ENCODE data around the gene DMXL1.
"Not testable (repeated sequence)": the region's sequence is repeated elsewhere in the genome, so short reads cannot be mapped to it uniquely, and the experiment has no call there.

DMXL1 gene

DNA sequence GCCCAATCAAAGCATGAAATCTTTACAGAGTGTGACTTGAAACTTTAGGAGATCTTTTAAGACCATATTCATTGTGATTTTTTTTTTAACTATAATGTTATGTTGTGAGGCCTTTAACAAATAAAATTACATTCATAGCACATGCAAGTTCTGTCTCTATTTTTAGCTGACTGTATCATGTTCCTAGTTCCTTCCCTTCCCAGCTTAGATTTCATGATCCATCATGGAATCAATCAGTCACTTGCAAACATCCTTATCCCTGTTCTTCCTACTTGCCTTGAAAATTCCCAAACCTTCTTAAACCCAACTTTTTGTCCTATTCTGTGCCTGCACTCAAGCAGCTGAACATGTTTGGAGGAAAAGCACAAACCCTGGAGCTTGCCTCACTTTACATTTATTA is 141.8 kb downstream of the DMXL1 start:
- DNase-seq = no peak

DNA sequence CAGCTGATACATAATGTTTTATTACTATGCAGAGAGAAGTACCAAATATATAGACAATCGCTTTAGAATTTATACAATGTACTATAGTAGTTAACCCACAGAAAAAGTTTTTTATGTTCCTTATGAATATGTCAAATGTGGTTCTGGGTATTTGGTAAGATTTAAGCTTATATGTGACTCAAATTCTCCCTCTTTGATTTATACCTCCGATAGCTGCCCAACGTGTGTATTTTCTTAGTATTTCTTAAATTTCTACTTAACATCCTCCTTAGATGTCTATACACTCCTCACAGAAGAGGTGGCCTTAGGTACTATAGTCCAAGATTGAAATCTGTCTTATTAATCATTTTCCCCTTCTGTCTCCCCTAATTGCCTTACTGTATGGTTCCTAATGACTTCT is 146.3 kb downstream of the DMXL1 start:
- no peak for DNase-seq

DNA sequence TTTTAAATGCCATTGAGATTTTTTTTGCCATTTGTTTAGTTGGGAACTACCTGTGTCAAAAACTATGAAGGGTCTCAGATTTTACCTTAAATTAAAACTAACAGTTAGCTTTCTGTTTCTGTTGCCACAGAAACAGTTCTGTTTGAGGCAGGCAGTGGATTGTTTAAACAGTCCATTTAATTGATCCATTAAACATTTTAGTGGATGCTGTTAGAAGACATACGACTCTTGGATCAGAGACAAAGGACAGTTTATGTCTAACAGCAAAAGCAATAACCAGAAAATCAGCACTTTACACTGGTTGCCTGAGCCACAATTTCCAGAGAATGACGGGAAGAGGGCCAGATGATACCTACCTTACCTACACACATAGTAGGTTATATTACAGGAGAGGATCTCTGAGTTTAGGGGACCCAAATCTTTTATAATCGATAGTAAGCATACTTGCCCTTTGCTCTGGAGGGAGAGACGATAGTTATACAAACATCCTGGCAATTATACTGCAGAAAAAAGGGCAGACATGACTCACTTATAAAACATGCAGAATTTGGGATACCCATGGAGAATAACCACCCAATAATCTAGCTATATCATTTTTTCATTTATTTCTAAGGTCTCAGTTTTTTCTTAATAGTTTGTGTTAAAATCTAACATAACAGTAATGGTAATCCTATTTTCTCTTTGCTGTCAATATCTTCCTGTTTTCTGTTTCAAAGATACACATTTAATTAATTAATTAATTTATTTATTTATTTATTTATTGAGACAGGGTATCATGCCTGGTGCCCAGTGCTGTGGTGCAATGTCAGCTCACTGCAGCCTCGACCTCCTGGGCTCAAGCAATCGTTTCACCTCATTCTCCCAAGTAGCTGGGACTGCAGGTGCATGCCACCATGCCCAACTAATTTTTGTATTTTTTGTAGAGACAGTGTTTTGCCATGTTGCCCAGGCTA is 148.2 kb downstream of the DMXL1 start:
- no peak for DNase-seq

DNA sequence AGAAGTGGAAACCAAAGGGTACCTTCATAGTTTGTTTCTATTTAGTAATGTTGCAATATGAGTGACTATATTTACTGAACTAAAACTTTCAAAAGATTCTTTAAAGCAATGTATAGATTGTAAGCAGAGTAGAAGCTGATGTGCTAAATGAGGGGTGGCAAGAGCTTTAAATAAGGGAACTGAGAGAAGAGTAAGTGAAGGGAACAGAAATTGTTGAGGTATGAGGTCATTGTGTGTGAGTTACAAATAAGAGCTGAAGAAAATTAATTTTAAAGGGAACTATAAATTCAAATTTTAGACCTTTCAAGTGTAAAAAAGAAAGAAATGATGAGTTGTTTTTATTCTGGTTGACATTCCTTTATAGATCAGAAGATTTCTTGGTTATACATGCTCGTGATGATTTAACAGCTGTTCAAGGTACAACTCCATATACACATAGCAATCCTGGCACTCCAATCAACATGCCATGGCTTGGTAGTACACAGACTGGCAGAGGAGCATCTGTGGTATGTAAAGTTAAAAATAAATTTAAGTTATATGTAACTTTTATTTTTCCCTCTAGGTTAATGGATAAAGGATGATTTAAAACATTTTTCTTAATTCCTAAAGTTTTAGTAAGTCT is 149.8 kb downstream of the DMXL1 start:
- DNase-seq = no peak

DNA sequence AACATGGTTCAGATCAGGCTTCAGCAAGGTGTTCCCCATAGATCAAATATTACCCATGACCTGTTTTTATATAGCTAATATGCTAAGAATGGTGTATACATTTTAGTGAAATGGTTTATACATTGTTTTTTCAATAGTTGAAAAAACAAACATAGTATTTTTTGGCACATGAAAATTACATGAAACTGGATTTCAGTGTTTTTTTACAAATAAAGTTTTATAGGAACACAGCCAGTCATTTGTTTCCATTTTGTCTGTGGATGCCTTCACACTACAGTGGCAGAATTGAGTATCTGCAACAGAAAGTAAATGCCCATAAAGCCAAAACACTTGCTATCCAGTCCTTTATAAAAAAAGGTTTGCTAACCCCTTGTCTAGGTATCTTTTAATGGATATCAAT is 150.4 kb downstream of the DMXL1 start:
- DNase-seq = no peak

DNA sequence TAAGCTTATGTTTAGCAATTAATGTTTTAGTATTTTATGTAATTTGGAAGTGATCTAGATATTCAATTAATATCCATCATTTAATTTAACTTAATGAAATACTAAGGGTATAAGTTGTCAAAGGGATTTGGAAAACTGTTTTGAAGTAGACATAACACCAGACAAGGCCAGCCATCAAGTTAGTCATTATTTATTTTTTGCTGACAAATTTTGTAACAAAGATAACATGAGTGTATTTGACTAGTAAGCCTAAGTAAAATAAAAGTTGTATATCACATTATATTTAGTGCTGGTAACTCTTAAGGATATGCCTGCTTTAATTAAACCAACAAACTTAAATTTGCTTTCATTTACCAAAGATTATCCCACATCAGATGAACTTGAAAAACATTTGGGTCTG is 159.1 kb downstream of the DMXL1 start:
- no peak for DNase-seq

DNA sequence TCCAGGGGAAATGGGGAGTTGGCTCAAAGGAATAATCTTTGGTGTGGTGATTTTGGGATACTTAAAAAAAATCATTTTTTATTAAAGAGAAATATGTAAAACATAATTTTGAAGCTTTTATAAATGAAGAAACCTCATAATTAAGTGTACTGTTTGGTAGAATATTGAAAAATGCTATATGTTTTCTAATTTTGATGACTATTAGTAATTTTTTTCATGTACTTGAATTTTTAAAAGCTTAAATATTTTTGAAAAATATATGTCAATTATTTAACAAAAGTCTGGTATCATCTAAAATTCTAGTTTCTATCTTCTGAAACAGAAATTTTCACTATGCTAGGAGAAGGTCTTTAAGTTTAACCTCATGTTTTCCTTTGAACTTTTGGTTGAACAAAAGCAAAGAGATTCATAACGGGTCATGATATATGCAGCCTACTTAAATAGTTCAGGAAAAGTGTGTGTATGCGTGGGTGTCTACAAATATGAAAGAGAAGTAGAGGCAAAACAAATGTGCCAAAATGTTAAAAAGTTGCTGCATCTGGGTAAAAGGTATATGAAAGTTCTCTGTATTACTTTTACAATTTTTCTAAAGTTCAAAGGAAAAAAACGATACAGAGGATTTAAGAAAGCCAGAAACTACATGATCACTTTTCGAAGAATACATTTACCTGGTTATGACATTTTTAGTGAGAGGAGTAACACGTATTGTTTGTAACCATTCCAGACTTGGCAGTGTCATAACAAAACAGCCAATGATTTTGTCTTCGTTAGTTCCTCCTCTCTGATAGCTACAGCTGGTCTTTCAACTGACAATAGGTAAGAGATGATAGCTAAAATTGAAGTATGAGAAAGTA is 167.6 kb downstream of the DMXL1 start:
- no peak for DNase-seq

DNA sequence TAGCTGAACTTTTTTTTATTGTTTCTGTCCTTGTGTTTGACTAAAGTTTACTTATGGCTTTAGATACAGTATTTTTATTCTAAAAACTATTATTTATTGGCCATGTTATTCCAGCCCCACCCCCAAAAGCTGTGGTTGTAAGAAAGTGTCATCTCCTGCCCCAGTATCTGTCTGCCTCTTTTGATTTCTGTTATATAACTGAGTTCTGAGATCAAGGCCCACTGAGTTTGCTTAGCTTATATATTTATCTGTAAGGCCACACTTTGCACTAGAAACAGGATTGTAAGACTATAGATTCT is 168.2 kb downstream of the DMXL1 start:
- DNase-seq = no peak

DNA sequence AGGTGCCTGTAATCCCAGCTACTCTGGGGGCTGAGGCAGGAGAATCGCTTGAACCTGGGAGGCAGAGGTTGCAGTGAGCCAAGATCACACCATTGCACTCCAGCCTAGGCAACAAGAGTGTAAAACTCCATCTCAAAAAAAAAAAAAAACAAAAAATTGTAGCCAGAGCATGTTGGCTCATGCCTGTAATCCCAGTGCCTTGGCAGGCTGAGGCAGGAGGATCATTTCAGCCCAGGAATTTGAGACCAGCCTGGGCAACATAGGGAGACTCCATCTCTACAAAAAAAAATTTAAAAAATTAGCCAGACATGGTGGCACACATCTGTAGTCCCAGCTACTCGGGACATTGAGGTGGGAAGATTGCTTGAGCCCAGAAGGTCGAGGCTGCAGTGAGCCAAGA is 168.9 kb downstream of the DMXL1 start:
- not testable (repeated sequence) for DNase-seq

DNA sequence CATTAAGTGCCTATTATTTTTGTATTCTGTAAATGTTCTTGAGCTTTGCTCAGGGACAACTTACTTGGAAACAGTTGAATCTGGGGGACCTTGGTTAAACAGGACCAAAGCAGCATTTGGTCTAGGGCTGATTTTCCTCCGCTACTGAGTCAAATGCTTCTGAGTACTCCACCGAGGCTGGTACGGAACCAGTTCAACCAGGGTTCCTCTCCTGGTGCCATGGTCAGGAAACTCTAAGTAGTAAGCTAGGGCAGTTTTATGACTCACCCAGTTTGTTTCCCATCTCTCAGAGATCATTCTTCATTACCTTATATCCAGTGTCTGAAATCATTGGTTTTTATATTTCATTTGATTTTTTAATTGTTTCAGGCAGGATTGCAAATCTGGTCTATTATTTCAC is 173.0 kb downstream of the DMXL1 start:
- DNase-seq = no peak

DNA sequence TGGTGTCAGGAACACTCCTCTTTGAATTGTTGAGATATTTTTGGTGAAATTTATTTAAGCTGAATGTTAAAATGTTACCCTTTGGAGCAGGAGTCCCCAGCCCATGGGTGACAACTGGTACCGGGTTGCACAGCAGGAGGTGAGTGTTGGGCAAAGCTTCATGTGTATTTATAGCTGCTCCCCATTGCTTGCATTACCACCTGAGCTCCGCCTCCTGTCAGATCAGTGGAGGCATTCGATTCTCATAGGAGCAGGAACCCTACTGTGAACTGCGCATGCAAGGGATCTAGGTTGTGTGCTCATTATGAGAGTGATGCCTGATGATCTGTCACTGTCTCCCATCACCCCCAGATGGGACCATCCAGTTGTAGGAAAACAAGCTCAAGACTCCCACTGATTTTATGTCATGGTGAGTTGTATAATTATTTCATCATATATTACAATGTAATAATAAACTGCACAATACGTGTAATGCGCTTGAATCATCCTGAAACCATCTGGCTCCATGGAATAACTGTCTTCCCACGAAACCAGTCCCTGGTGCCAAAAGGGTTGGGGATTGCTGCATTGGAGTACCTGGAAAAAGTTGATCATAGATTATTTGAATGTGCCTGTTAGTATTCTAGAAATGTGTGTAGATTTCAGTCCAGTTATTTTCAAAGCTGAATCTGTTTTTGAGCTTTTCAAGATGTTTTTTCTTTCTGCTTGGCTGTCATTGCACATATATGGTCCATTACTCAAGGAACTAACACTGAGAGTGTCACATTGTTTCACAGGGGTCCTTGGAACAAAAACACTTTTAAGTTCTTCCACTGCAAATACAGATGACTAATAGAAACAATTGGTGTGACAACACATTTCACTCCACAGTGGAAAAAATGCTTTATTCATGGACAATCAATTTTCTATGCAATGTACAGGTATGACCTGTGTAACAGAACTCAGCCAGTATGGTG is 180.3 kb downstream of the DMXL1 start:
- no peak for DNase-seq

DNA sequence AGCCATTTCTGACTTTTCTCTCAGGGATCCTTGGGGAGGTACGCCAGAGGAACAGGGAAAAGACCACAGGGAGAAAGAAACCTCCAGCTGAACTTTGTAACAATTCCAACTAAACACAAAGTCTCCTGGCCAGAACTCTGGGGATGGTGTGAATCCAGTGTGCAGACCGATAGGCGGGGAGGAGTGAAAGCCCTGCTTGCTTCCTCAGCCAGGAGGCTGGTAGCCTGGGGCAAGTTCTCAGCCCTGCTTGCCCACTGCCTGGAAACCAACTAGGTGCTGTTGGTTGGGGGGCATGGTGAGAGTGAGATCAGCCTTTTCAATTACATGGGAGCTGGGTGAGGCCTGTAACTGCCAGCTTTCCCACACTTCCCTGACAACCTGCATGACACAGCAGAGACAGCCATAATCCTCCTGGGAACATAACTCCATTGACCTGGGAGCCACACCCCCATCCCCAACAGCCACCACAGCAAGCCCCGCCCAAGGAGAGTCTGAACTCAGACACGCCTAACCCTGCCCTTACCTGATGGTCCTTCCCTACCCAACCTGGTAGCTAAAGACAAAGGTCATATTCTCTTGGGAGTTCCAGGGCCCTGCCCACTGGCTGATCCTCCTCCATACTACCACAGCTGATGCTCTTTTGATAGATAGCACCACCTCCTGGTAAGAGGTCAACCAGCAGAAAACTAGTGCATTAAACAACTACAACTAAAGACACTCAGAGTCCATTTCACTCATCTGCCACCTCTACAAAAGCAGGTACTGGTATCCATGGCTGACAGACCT is 184.9 kb downstream of the DMXL1 start:
- no peak for DNase-seq

DNA sequence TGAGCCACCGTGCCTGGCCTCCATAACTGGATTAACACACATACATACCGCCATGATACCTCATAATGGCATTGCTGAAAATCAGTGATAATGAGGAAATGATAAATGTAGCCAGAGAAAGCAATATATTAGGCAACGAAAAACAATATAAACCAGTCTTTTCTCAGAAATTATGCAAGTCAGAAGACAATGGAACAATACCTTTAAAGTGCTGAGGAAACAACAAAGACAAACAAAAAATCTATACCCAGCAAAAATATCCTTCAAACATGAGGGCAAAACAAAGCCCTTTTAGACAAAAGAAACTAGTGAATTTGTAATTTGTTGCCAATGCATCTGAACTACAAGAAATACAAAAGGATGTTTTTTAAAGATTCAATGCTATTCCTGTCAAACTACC is 186.7 kb downstream of the DMXL1 start:
- no peak for DNase-seq

DNA sequence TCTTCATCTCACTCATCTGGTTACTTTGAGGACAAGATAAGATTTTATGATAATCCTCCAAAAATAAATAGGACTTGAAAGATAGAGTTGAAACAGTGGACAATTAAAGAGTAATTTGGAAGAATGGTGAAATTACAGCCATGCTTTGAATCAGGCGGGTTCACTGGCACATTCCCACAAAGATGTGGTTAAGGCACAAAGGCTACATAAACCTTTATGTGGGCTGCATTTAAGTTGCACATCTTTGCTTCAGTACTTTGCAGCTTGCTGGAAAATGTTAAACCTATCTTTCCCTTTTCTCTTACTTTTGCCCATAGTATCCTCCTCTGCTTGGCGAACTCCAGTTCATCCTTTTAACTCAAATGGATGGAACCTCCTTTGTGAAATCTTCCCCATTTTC is 192.8 kb downstream of the DMXL1 start:
- DNase-seq = no peak

DNA sequence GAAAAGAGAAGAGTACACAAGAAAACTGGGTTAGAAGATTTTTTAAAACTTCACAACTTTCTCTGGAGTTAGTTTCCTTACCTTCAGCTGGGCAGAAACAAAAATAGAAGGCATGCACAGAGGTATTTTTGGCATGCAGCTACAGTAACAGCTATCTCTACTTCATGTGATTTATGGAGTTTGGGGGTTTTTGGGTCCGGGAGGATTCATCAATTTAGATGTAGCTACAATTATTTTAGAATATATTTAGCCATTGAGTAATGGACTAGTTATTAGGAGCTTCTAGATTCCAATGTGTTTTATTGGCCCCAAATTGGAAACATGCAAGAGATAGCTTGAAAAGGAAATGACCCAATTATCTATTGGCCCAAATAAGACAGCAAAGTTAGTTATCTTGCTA is 193.3 kb downstream of the DMXL1 start:
- DNase-seq = no peak

DNA sequence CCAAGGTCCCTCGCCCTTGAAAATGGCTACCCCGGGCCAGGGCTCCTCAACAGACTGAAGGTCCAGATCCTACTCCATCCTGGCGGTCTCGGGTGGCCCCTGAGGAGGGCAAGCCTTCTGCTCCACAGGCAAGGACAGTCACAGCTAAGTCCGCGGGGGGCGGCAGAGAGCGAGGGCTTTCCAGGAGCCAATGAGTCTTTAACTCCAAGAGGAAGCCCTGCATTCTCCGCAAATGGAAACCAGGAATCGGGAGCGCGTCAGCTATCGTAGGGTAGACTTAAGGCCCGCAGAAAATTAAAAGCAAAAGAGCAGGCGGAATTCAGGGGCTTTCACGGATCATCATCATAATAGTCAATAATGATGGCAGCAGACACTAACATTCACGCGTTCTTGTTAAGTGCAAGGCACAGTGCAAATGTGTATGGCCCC is 197.1 kb downstream of the DMXL1 start:
- DNase-seq = no peak

DNA sequence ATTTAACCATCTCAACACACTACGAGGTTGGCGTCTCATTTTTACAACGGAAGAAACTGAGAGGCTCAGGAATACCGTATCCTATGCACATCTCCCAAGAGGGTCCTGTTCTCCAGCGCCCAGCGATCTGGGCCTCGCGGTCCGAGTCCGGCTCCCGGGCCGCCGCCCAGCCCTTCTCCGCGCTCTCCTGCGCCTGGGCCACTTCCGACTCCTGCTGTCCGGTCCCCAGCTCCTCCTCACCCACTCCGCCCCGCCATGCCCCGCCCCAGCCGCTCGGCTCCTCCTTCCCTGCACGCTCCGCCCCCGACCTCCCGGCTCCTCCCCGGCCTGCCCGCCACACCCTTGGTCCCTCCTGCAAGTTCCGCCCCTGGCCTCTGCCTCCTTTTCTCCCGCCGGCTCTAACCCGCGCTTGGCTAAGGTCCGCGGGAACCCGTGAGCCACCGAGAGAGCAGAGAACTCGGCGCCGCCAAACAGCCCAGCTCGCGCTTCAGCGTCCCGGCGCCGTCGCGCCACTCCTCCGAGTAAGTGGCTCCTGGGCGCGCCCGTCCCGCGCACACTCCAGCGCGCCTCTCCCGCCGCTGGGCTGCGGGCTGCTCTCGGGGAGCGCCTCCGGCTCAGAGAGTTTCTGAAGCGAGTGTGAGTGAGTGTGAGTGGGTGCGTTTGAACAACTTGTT is 197.6 kb downstream of the DMXL1 start:
- DNase-seq = peak; percentile 67

DNA sequence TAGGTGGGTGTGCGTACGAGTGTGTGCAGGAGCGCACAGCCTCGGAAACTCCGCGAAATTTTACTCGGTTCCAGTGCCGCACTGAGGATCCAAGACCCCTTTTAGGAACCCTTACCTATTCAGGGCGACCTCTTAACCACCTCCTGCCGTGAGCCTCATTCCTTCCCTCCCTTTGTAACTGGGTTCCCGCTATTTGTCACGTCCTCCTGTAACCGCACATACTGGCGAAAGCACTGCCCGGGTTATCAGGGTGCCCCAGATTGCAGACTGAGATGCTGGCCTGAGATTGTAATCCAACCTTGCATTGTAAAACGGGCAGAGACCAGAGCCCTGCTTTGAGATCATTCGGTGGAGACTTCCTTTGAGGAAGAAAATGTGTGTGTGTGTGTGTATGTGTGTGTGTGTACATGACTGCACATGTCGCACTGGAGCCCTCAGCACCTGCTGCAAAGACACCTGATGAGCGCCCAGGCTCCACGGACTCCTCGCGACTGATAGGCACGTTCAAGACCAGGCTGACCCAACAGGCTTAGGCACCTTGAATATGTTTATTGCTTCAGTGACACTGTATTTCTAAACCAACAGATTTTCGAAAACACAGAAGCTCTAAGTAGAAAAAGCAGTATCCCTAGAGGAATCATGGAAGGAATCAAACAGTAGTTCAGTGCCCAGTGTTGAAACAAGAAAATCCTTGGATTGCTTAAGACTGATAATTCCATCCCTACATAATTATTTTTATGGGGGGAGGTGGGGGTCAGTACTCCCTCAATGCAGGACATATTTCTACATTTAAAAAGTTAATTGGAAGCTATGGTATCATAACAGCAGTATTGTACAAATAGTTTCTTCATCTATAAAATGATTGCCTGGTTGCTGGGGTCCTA is 198.4 kb downstream of the DMXL1 start:
- no peak for DNase-seq

DNA sequence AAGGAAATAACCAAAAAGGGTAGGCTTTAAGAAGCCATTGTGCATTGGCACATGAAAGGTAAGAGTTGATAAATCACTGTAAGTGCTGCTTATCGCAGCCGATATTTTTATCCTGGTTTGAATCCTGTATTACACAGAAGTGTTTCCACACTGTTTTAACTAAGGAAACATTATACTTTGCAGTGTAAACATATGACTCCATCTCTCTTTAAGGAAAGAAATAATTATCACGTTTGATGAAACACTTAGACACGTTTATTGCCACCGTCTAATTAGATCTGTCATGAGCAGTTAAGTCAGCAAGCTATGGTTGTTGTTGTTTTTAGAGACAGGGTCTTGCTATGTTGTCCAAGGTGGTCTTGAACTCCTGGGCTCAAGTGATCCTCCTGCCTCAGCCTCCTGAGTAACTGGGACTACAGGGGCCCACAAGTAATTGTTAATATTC is 199.3 kb downstream of the DMXL1 start:
- DNase-seq = no peak

Measured in NCI-H1048 (cell line).